Heart right ventricle (tissue), 16 donors: ENCODE measurements around the gene FAM98A. TPM values are rescaled to one million over a fixed set of nuclear protein-coding genes. Genes with fewer than 3 reads are reported as not detected.

Experiments used
- ATAC-seq, 8 donors: fragments of 200-7000 bp; cut with Tn5 transposase; one replicate each; pipeline ENCODE4 v1.9.1; 2020; ENCODE audit warnings: mild to moderate bottlenecking in 8 of 8, moderate library complexity in 8 of 8, moderate number of reproducible peaks in 1 of 8
- DNase-seq, 2 donors: peaks; one replicate each; pipeline ENCODE4 v3.0.0-alpha.2; 2020
- H3K27ac ChIP-seq, 10 donors: fragments of 200-600 bp; sonication (generic) in 2 of 10; one replicate each; pipeline versions ENCODE4 v1.5.0 to v1.8.0; 2020 to 2022; ENCODE audit warnings: mild to moderate bottlenecking in 3 of 10
- H3K27me3 ChIP-seq, 7 donors: fragments of 200-600 bp; one replicate each; pipeline ENCODE4 v1.8.0; 2021 to 2022; ENCODE audit warnings: mild to moderate bottlenecking in 2 of 7
- H3K36me3 ChIP-seq, 9 donors: fragments of 200-600 bp; sonication (generic) in 1 of 9; one replicate each; pipeline versions ENCODE4 v1.5.0 to v1.8.0; 2020 to 2022; ENCODE audit warnings: mild to moderate bottlenecking in 2 of 9
- H3K4me1 ChIP-seq, 9 donors: fragments of 200-600 bp; sonication (generic) in 1 of 9; one replicate each; pipeline versions ENCODE4 v1.5.0 to v1.8.0; 2020 to 2022; ENCODE audit warnings: mild to moderate bottlenecking in 4 of 9
- H3K4me3 ChIP-seq, 10 donors: fragments of 200-600 bp; sonication (generic) in 2 of 10; one replicate each; pipeline versions ENCODE4 v1.5.0 to v1.8.0; 2020 to 2022; ENCODE audit warnings: mild to moderate bottlenecking in 7 of 10, moderate library complexity in 2 of 10
- H3K9me3 ChIP-seq, 11 donors: fragments of 200-600 bp in 10 of 11; sonication (generic) in 2 of 11; one replicate each; pipeline versions ENCODE4 v1.5.0 to v1.8.0; 2013 to 2022; ENCODE audit warnings: mild to moderate bottlenecking in 2 of 11, control low read depth in 1 of 11, moderate library complexity in 1 of 11
- CTCF ChIP-seq, 9 donors: fragments of 200-600 bp; sonication (generic) in 2 of 9; IDR thresholded peaks; one replicate each; pipeline versions ENCODE4 v1.5.0 to v1.8.0; 2021 to 2022; ENCODE audit warnings: antibody characterized with exemption in 9 of 9, mild to moderate bottlenecking in 5 of 9, moderate library complexity in 1 of 9
- WGBS, 2 donors: extraction: QIAGEN DNeasy Blood & Tissue Kit; methylation state at CpG; one replicate each; pipeline ENCODE4 v1.1.7; 2013; ENCODE audit warnings: inconsistent platforms in 1 of 2; 5-methylcytosine and 5-hydroxymethylcytosine counted together
- intact Hi-C, 10 donors: fragments of 100-400 bp; cut with DNase I; formaldehyde crosslinking; loops; one replicate each; pipeline versions ENCODE4 v1.11.1 to v1.14.2; 2022
- polyA plus RNA-seq, 2 donors: library from polyadenylated mRNA; stranded (reverse); fragments of 200-250 nt; gene quantifications; one replicate each; pipeline ENCODE4 v1.2.3, GENCODE V29; 2013
- total RNA-seq, 10 donors: library from RNA; stranded (reverse); fragmentation: NEBNext Ultra II Directional in 3 of 10; extraction: Animal tissue kit (Norgen Biotek cat#: 25700) in 3 of 10; gene quantifications; one replicate each; pipeline versions ENCODE4 v1.2.1 to v1.2.4, GENCODE V29; 2021 to 2023
- donor health status: Arrhythmogenic right ventricular cardiomyopathy.
- donor health status: ischemic (EF 13 %, LVEDD 7.1; RV severe dilation, severe dysfunction).
- donor health status: healthy with polysubstance abuse.
- donor health status: DM: no; HTN: yes; CAD: no.
- donor health status: DM: no; HTN: no; CAD: no.
- donor health status: ischemic (EF 25% LVEDD 6.9; RV normal size, moderate dysfunction).
- donor health status: ischemic (EF 25% LVEDD 5.7; RV mildly dilated, moderate dysfunction).
- donor health status: healthy.
- donor health status: DM: yes; HTN: yes; CAD: no.
- donor health status: Ischemic cardiomyopathy.
- donor health status: ischemic (EF 35%, LVEDD 5.7; RV mildly dilated, moderate dysfunction).
- donor health status: nonischemic (EF 11% LVEDD 7.7; RV severe dilation, severe dysfunction).
- donor health status: DM: yes; HTN: yes; CAD: no.
- donor health status: PGD.
- donor health status: ischemic (EF 29% LVEDD 5.4; RV normal size, mild dysfunction).
- donor health status: nonischemic (EF 23%, LVEDD 6.1; RV moderate dilation, normal function).

The FAM98A gene
- total and polyA plus RNA-seq, 12 donors = 27.7 to 92.3 (median 68.5) TPM

- peaks cover 0 to 20% (median 5%) of the 10 kb centered on the region in 9 donors for H3K4me1 ChIP-seq
- ATAC-seq = peak in 2 of 8 donors; percentile 67 to 71
- DNase-seq = no peak
- H3K27ac ChIP-seq = peak overlapping the region in 4 of 10 donors; percentile 19 to 77 (median 49)
- H3K9me3 ChIP-seq = peaks cover 0 to 11% (median 0%) of the 10 kb centered on the region in 11 donors
- no peak overlapping the region for H3K4me3 ChIP-seq
- intact Hi-C loops = loop anchor here in 3 of 10 donors (5.0 to 10.0 kb wide), 2 partner anchors 64 to 66 kb away; partner anchors contain the start of gene RASGRP3 (in 3 of the 3)
- 42 to 64% methylated on average over 4 of the region's 4 CpGs for WGBS, 2 donors
- no peak for TF ChIP-seq CTCF (IDR thresholded peaks at IDR 0.05)
- peaks cover 0 to 74% (median 11%) of the 10 kb centered on the region in 9 donors for H3K36me3 ChIP-seq
- no peaks in the 10 kb centered on the region for H3K27me3 ChIP-seq
Observed at GRCh38 chr2:33541243-33541642, 57.9 kb downstream of the FAM98A start.

- 33 to 44% methylated on average over 3 of the region's 3 CpGs for WGBS, 2 donors
- Histone ChIP-seq H3K4me3 (no peak overlapping the region), H3K27me3 (no peaks in the 10 kb centered on the region), H3K36me3 (peaks cover 0 to 89% (median 10%) of the 10 kb centered on the region in 9 donors), H3K27ac (peak overlapping the region in 9 of 10 donors; percentile 19 to 80 (median 74)), H3K4me1 (peaks cover 0 to 41% (median 27%) of the 10 kb centered on the region in 9 donors), H3K9me3 (peaks cover 0 to 11% (median 0%) of the 10 kb centered on the region in 11 donors)
- DNase-seq (peak; percentile 37 to 57), ATAC-seq (peak; percentile 75 to 95 (median 88))
- intact Hi-C loops = loop anchor here in 3 of 10 donors (10.0 kb wide), 1 partner anchor 61 kb away; the partner anchor contains the start of gene RASGRP3 (in 3 of the 3)
- TF ChIP-seq CTCF (IDR thresholded peaks at IDR 0.05) = no peak
Observed at GRCh38 chr2:33535421-33535820, 63.7 kb downstream of the FAM98A start.

Other genes starting within 250 kb of the FAM98A start
- 10 to 100 TPM; 46.9 to 77.4 (median 66.4) TPM for gene RASGRP3, start 122.7 kb downstream of the FAM98A start, total RNA-seq
- gene RASGRP3, start 122.7 kb downstream of the FAM98A start, polyA plus RNA-seq = 10 to 100 TPM; 14.9 to 22.4 TPM